Nephron (organoid): ENCODE results near the gene EDIL3.

Experiments used
- H3K27ac Mint-ChIP-seq, 3 experiments: 2 replicates each; pipeline ENCODE4 v1.8.0; 2020; ENCODE audit warnings: mixed read lengths in 3 of 3, mild to moderate bottlenecking in 2 of 3, moderate library complexity in 1 of 3
- H3K27me3 Mint-ChIP-seq: 2 replicates; pipeline ENCODE4 v1.8.0; 2021; ENCODE audit warnings: low read depth, mild to moderate bottlenecking, moderate library complexity, mixed read lengths
- H3K36me3 Mint-ChIP-seq: 2 replicates; pipeline ENCODE4 v1.8.0; 2020; ENCODE audit warnings: low read depth, mixed read lengths
- H3K4me1 Mint-ChIP-seq: 2 replicates; pipeline ENCODE4 v1.8.0; 2020; ENCODE audit warnings: mixed read lengths
- H3K4me3 Mint-ChIP-seq, 3 experiments: 2 replicates each; pipeline ENCODE4 v1.8.0; 2020; ENCODE audit warnings: mild to moderate bottlenecking in 3 of 3, mixed read lengths in 3 of 3, moderate library complexity in 2 of 3
- H3K9me3 Mint-ChIP-seq: 2 replicates; pipeline ENCODE4 v1.8.0; 2020; ENCODE audit warnings: mixed read lengths
- TF ChIP-seq, protein P1 (sequence below), 3 experiments: fragments of 200-600 bp; sonication (generic); IDR thresholded peaks; one replicate each; pipeline ENCODE4 v1.5.0; 2021; ENCODE audit warnings: antibody characterized with exemption in 3 of 3; ENCODE audit not compliant: unreplicated experiment in 3 of 3

The EDIL3 gene

DNA sequence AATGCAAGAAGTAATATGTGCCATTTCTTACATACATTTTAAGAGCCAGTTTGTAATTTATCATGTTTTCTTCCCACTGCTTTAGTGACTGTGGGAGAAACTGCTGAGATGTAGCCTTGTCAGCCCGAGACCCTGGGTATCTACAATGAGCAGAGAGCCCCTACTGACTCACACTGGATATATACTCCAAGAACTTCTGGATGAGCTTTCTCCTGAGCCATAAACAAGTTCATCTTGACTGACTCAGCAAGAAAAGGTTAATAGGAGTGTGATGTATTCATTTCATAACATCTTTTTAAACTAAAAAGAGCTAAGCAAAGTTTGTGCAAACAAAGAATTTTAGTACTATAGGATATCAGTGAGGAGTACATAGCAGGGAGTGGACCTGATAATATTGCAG, 182.5 kb downstream of the EDIL3 start:
- TF ChIP-seq, protein P1, sequence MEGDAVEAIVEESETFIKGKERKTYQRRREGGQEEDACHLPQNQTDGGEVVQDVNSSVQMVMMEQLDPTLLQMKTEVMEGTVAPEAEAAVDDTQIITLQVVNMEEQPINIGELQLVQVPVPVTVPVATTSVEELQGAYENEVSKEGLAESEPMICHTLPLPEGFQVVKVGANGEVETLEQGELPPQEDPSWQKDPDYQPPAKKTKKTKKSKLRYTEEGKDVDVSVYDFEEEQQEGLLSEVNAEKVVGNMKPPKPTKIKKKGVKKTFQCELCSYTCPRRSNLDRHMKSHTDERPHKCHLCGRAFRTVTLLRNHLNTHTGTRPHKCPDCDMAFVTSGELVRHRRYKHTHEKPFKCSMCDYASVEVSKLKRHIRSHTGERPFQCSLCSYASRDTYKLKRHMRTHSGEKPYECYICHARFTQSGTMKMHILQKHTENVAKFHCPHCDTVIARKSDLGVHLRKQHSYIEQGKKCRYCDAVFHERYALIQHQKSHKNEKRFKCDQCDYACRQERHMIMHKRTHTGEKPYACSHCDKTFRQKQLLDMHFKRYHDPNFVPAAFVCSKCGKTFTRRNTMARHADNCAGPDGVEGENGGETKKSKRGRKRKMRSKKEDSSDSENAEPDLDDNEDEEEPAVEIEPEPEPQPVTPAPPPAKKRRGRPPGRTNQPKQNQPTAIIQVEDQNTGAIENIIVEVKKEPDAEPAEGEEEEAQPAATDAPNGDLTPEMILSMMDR (IDR thresholded peaks at IDR 0.05; ENCODE audit: unreplicated experiment in 3 of 3) = no peak
- H3K4me3 Mint-ChIP-seq = no peak overlapping the region
- no peaks in the 10 kb centered on the region for H3K36me3 Mint-ChIP-seq
- H3K4me1 Mint-ChIP-seq = no peaks in the 10 kb centered on the region
- H3K27me3 Mint-ChIP-seq = no peaks in the 10 kb centered on the region
- H3K27ac Mint-ChIP-seq = no peak overlapping the region
- no peaks in the 10 kb centered on the region for H3K9me3 Mint-ChIP-seq

DNA sequence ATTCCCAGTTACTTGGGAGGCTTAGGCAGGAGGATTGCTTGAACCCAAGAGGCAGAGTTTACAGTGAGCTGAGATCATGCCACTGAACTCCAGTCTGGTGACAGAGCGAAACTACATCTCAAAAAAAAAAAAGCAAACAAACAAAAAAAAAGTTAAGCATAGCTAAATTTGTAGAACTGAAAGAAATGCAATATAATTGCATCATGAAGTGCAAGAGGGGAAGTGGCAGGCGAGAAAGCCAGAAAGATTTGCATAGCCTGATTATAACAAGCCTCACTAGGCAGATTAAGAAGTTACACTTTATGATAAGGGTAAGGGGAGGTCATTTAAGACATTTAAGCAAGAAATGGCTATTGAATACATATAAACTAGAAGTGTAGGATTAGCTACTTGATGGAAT, 187.1 kb downstream of the EDIL3 start:
- no peaks in the 10 kb centered on the region for H3K4me1 Mint-ChIP-seq
- no peak overlapping the region for H3K27ac Mint-ChIP-seq
- TF ChIP-seq, protein P1 (IDR thresholded peaks at IDR 0.05; ENCODE audit: unreplicated experiment in 3 of 3) = no peak
- no peaks in the 10 kb centered on the region for H3K9me3 Mint-ChIP-seq
- no peak overlapping the region for H3K4me3 Mint-ChIP-seq
- no peaks in the 10 kb centered on the region for H3K27me3 Mint-ChIP-seq
- H3K36me3 Mint-ChIP-seq = no peaks in the 10 kb centered on the region

DNA sequence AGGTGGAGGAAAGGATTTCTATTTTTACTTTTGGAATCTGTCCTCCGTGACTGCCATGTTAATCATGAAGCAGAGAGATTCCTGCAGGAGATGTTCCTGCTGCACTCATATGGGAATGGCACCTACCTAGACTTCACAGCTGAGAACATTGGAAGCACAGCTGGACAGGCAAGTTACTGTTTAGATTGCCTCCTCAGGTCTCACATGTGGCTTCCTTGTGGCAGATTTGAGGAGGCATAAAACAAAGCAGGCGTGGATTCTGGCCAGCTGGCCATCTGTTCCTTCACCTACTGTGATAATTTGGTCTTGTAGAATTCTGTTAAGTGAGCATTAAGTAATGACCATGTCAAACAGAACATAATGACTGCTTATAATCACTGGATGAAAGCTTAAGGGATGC, 193.4 kb downstream of the EDIL3 start:
- no peaks in the 10 kb centered on the region for H3K36me3 Mint-ChIP-seq
- TF ChIP-seq, protein P1 (IDR thresholded peaks at IDR 0.05; ENCODE audit: unreplicated experiment in 3 of 3) = no peak
- no peak overlapping the region for H3K4me3 Mint-ChIP-seq
- H3K4me1 Mint-ChIP-seq = no peaks in the 10 kb centered on the region
- no peaks in the 10 kb centered on the region for H3K9me3 Mint-ChIP-seq
- H3K27ac Mint-ChIP-seq = no peak overlapping the region
- no peaks in the 10 kb centered on the region for H3K27me3 Mint-ChIP-seq

DNA sequence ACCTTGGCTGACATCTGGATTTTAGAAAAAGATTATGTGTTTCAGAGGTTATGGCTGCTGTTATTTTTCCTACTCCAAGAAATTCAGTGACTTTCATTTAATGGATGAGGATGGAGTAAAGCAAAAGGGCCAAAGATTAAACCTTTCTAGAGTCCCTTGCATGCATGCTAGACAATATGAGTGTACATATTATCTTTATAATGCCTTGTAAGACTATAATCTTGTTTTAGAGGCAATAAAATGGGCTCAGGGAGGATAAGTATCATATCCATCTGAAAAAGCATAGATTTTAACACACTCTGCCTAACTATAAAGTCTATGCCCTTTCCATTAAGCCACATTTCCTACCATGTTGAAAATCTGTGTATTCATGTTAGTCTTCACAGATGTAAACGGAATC, 199.8 kb downstream of the EDIL3 start:
- TF ChIP-seq, protein P1 (IDR thresholded peaks at IDR 0.05; ENCODE audit: unreplicated experiment in 3 of 3) = no peak

DNA sequence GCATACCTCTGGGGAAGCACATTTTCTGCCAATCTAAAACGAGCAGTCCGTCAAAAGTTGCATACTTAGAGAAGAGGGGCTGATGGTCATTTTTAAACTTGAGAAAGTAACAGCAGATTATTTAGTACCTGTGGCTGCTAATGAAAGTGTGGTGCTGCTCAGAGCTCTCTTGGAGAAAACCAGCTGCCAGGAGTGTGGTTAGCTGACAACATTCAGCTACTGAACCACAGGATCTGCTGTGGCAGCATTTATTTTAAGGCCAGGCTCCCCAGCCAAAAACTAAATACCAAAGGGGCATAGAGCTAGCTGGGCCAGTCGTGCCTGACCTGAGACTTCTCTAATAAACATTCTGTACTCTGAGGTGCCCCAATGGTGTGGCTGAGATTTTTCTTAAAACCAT, 203.6 kb downstream of the EDIL3 start:
- no peaks in the 10 kb centered on the region for H3K27me3 Mint-ChIP-seq
- no peak overlapping the region for H3K27ac Mint-ChIP-seq

More for the DNA sequence above, 199.8 kb downstream of the EDIL3 start:
- no peaks in the 10 kb centered on the region for H3K36me3 Mint-ChIP-seq
- H3K27me3 Mint-ChIP-seq = no peaks in the 10 kb centered on the region
- no peaks in the 10 kb centered on the region for H3K4me1 Mint-ChIP-seq
- no peak overlapping the region for H3K27ac Mint-ChIP-seq
- no peaks in the 10 kb centered on the region for H3K9me3 Mint-ChIP-seq
- no peak overlapping the region for H3K4me3 Mint-ChIP-seq

DNA sequence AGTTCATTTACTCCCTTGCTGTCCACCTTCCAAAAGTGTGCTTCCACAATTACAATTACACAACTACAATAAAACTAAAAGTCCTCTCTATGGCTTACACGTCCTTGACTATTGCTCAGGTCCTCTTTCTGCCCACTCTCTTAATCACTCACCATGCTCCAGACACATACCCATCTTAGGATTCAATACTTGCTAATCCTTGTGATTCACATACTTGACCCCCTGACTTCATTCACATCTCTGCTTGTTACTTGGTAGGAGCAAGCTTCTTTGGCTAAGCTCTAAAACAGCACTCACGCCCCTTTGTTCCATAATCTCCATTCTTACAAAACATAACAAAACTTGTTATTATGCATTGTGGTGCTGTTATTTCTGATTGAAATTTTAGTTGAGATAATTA, 215.8 kb downstream of the EDIL3 start:
- Mint-ChIP-seq H3K9me3 (no peaks in the 10 kb centered on the region), H3K4me3 (no peak overlapping the region), H3K27ac (no peak overlapping the region), H3K4me1 (no peaks in the 10 kb centered on the region), H3K27me3 (no peaks in the 10 kb centered on the region), H3K36me3 (peaks cover 13% of the 10 kb centered on the region)
- TF ChIP-seq, protein P1 (IDR thresholded peaks at IDR 0.05; ENCODE audit: unreplicated experiment in 3 of 3) = no peak

More for the DNA sequence above, 203.6 kb downstream of the EDIL3 start:
- Mint-ChIP-seq H3K9me3 (no peaks in the 10 kb centered on the region), H3K4me3 (no peak overlapping the region), H3K36me3 (peaks cover 4% of the 10 kb centered on the region), H3K4me1 (no peaks in the 10 kb centered on the region)
- TF ChIP-seq, protein P1 (IDR thresholded peaks at IDR 0.05; ENCODE audit: unreplicated experiment in 3 of 3) = no peak
